T-helper 9 cell (primary cell): ENCODE results near the gene MTARC1.

Source experiments
- DNase-seq: peaks from one replicate; pipeline ENCODE4 v3.0.0-alpha.2; 2020

The MTARC1 gene

GRCh38 chr1:220834155-220834870 is 47.6 kb downstream of the MTARC1 start:
- DNase-seq: no peak
